ENCODE results near the gene GIGYF2. TPM values are rescaled to one million over a fixed set of nuclear protein-coding genes. Genes with fewer than 3 reads are reported as not detected.
"Not testable (repeated sequence)": the region's sequence is repeated elsewhere in the genome, so short reads cannot be mapped to it uniquely, and the experiment has no call there.

The GIGYF2 gene
- total RNA-seq, 1 donor: 58.5 TPM

GRCh38 chr2:232672588-232672987 is 24.5 kb upstream of the GIGYF2 start:
- no peak for DNase-seq (ENCODE audit: low read depth)
- TF ChIP-seq CTCF (IDR thresholded peaks at IDR 0.05; ENCODE audit: insufficient read depth, low read length): no peak

GRCh38 chr2:232674491-232674890 is 22.6 kb upstream of the GIGYF2 start:
- no peak for TF ChIP-seq CTCF (IDR thresholded peaks at IDR 0.05; ENCODE audit: insufficient read depth, low read length)

More at GRCh38 chr2:232672588-232672987, 24.5 kb upstream of the GIGYF2 start:
- no peak overlapping the region for H3K4me3 ChIP-seq (ENCODE audit: low read depth, low read length)

GRCh38 chr2:232675381-232675780 is 21.8 kb upstream of the GIGYF2 start:
- DNase-seq (ENCODE audit: low read depth): no peak
- H3K4me3 ChIP-seq (ENCODE audit: low read depth, low read length): no peak overlapping the region
- no peak for TF ChIP-seq CTCF (IDR thresholded peaks at IDR 0.05; ENCODE audit: insufficient read depth, low read length)

More at GRCh38 chr2:232674491-232674890, 22.6 kb upstream of the GIGYF2 start:
- no peak overlapping the region for H3K4me3 ChIP-seq (ENCODE audit: low read depth, low read length)
- no peak for DNase-seq (ENCODE audit: low read depth)

GRCh38 chr2:232680006-232680405 is 17.1 kb upstream of the GIGYF2 start:
- DNase-seq (ENCODE audit: low read depth): no peak

GRCh38 chr2:232681527-232681926 is 15.6 kb upstream of the GIGYF2 start:
- no peak for DNase-seq (ENCODE audit: low read depth)
- H3K4me3 ChIP-seq (ENCODE audit: low read depth, low read length): no peak overlapping the region
- TF ChIP-seq CTCF (IDR thresholded peaks at IDR 0.05; ENCODE audit: insufficient read depth, low read length): no peak

More at GRCh38 chr2:232680006-232680405, 17.1 kb upstream of the GIGYF2 start:
- TF ChIP-seq CTCF (IDR thresholded peaks at IDR 0.05; ENCODE audit: insufficient read depth, low read length): no peak
- H3K4me3 ChIP-seq (ENCODE audit: low read depth, low read length): no peak overlapping the region

- DNase-seq (ENCODE audit: low read depth): no peak
- no peak for TF ChIP-seq CTCF (IDR thresholded peaks at IDR 0.05; ENCODE audit: insufficient read depth, low read length)
- no peak overlapping the region for H3K4me3 ChIP-seq (ENCODE audit: low read depth, low read length)
Observed at GRCh38 chr2:232683368-232683767, 13.8 kb upstream of the GIGYF2 start.

GRCh38 chr2:232685391-232685790 is 11.7 kb upstream of the GIGYF2 start:
- H3K4me3 ChIP-seq (ENCODE audit: low read depth, low read length); DNase-seq (ENCODE audit: low read depth): not testable (repeated sequence)
